ENCODE data around the gene TRABD2A.
"Not testable (repeated sequence)": the region's sequence is repeated elsewhere in the genome, so short reads cannot be mapped to it uniquely, and the experiment has no call there.

TRABD2A gene, protein sequence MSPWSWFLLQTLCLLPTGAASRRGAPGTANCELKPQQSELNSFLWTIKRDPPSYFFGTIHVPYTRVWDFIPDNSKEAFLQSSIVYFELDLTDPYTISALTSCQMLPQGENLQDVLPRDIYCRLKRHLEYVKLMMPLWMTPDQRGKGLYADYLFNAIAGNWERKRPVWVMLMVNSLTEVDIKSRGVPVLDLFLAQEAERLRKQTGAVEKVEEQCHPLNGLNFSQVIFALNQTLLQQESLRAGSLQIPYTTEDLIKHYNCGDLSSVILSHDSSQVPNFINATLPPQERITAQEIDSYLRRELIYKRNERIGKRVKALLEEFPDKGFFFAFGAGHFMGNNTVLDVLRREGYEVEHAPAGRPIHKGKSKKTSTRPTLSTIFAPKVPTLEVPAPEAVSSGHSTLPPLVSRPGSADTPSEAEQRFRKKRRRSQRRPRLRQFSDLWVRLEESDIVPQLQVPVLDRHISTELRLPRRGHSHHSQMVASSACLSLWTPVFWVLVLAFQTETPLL

DNA sequence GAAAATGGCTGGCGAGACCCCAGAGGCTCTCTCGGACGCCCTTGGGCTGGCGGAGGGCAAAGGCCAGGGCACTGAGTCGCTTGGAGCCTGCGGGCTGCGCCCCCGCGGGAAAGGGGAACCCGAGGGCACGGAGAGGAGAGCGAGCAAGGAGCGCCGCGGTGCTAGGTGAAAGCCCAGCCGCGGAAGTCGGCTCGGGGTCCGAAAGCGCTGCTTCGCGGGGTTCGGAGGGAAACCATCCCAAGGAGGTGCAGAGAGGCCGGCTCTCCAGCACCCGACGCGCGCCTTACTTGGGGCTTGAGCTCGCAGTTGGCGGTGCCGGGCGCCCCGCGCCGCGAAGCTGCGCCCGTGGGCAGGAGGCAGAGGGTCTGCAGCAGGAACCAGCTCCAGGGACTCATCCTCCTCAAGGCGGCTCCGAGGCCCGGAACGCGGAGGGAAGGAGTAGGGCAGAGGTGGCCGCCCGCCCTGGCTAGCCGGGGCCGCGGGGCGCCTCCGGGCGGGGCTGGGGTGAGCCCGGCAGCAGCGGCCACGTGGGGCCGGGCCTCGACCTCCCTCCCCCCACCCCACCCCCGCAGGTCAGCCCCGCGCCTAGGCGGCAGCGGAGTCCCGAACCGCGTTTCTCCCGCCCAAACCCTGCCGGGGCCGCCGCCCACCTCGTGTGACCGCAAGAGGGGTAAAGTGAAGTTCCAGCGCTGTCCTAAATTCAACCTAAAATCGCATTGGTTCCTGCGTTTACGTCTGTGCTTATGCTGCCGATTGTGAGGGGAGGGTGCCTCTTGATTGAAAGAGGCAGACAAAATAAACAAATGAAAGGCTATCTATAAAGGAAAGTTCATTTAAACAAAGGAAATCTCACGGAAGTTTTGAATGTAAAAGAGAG lies at the start of gene TRABD2A:
TRABD2A (minus strand) TSS at position 440 of the 877 bp plus-strand sequence; CDS start at position 395, 45 bp downstream.
- peak; percentile 78 for DNase-seq (ENCODE audit: low spot score)

GRCh38 chr2:84927275-84927627 lies 46.4 kb upstream of the TRABD2A start:
- no peak for DNase-seq (ENCODE audit: low spot score)

DNA sequence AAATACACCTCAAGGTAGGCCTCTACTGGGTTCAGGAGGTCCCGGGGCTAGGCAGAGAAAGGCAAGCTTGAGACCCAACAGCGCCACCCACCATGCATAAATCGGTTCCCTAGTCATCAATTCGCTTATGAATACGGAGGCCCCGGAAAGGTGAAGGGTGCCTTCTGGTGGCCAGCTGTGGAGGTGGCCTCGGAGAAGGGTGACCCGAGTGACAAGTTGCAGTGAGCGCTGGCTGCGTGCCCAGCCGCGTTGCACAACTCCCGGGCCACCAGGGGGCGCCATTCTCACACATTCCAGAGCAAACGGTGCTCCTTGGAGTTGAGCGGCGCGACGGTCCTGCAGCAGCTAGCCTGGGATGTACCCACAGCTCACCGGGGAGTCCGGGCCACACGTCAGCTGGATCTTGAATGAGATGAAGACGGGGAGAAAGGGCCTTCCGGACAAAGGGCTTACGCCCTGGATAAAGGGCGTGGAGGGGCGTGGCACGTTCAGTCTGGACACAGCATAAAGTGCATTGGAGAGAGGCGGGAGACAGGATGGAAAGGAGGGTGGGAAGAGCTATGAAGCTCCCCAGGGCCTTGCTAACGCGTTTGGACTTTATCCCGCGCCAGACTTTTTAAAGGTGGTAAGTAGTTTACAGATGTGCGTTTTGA lies 45.0 kb upstream of the TRABD2A start:
- DNase-seq (ENCODE audit: low spot score), result peak; percentile 98

DNA sequence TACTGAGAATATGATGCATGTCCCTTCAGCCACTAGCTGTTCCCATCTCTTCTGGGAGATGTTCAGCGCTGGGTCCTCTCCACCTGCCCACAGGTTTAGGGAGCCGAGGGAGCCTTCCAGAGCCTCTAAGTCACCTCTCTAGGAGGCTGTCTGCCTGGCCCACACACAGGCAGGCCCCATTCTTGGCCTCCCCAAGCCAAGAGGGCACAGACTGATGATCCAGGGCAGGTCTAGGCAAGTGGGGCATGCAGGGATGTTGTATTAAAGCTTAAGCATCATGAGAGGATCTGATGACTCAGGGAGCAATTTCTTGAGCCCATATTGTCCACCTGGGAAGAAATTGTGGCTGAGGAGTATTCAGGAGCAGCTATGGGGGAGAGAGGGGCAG lies 44.4 kb upstream of the TRABD2A start:
- DNase-seq (ENCODE audit: low spot score), result no peak

- no peak for DNase-seq (ENCODE audit: low spot score)
Measured at GRCh38 chr2:84924173-84925106, 43.6 kb upstream of the TRABD2A start.

GRCh38 chr2:84923009-84923408 lies 42.1 kb upstream of the TRABD2A start:
- no peak for DNase-seq (ENCODE audit: low spot score)

GRCh38 chr2:84919885-84920580 lies 39.1 kb upstream of the TRABD2A start:
- DNase-seq (ENCODE audit: low spot score), result no peak

DNA sequence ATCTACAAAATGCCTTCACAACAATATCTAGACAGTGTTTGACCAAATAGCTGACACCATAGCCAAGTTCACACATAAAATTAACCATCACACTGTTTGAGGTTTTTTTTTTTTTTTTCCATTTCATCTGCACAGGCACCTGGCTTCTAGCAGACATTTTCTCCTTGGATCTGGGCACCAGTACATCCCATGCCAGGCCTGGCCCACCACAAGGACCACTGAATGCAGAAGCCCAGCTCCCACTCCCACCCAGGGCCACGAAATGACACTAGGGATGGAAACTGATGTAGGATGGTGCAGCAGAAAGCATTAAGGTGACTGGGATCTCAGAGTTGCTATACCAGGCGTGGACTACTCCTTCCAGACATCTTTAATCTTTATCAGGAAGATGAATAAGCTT lies 37.5 kb upstream of the TRABD2A start:
- no peak for DNase-seq (ENCODE audit: low spot score)

DNA sequence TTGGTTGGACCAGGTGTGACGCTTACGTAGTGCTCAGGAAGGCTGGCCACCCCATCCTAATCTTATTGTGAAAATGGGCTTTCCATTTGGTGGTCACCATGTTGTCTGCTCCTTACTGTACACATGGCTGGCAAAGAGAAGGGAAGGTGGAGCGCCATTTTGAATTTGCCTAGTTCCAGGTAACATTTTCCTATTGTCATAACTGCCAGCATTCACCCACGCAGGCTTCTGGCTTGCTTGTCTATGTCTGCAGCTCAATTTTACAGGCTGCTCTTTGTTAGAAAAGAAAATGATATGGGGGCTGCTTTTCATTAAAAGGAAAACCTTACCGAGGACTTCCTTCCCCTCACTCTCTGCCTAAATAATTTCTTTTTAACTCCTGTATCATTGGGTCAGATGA lies 36.9 kb upstream of the TRABD2A start:
- not testable (repeated sequence) for DNase-seq (ENCODE audit: low spot score)

- DNase-seq (ENCODE audit: low spot score), result not testable (repeated sequence)
Measured at GRCh38 chr2:84915675-84916074, 34.8 kb upstream of the TRABD2A start.

DNA sequence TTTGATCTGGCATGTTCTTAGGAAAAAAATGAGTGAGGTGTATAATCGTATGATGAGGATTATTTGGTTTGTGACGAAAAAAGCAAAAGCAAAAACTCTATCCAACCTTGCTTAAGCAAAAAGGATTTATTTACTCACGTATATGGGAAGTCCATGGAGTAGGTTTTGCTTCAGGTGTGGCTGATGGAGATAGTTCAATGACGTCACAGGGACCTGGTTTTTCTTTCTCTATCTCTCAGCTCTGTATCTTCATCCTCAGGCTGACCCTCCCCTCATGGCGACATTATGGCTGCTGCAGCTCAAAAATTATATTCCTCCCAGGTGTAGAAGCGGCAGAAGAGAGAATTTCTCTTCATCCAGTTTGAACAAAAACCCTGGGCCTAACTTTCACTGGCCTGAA lies 33.5 kb upstream of the TRABD2A start:
- no peak for DNase-seq (ENCODE audit: low spot score)

GRCh38 chr2:84912984-84913383 lies 32.1 kb upstream of the TRABD2A start:
- DNase-seq (ENCODE audit: low spot score), result no peak

DNA sequence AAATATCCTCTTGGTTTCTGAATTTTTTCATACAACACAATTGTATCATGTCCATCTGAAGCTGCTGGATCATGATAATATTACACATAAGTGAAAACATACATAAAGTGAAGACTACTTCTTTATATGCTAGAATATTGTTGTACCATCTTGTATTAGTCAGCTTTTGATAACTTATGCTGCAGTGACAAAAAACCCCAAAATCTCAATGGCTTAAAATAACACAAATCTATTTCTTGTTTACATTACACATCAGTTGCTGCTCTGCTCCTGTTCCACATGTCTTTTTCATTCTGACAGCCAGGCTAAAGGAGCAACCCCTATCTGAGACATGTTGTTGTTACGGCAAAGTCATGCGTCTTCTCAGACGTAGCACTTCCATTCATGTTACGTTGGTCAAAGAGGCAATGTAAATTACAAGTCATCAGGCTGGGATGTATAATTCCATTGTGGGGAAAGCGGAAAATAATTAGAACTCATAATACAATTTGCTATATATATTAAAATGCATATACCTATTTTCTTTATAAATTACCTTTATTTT lies 30.3 kb upstream of the TRABD2A start:
- DNase-seq (ENCODE audit: low spot score), result no peak

DNA sequence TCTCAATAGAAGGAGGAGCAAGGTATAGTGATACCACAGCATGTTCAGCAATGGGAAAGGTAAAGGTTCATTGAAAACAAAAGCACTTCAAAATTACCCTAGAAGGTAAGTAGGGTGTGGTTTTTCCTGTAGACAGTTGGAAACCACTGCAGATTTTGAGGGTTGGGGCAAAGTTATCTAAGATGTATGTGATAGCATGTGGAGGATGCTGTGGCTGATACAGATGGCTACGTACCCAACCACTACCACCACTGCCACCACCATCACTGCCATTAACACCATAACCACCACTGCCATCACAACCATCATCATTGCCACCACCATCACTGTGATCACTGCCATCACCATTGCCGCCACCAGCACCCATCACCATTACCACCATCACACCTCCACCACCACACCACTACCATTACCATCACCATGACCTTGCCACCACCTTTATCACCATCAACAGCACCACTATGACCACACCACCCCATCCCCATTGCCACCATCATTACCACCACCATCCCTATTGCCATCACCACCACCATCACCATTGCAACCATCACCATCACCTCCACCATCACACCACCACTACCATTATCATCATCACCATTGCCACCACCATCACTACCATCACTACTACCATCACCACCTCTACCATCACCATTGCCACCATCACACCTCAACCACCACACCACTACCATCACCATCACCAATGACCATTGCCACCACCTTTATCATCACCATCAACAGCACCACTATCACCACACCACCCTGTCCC lies 28.2 kb upstream of the TRABD2A start:
- DNase-seq (ENCODE audit: low spot score), result no peak

DNA sequence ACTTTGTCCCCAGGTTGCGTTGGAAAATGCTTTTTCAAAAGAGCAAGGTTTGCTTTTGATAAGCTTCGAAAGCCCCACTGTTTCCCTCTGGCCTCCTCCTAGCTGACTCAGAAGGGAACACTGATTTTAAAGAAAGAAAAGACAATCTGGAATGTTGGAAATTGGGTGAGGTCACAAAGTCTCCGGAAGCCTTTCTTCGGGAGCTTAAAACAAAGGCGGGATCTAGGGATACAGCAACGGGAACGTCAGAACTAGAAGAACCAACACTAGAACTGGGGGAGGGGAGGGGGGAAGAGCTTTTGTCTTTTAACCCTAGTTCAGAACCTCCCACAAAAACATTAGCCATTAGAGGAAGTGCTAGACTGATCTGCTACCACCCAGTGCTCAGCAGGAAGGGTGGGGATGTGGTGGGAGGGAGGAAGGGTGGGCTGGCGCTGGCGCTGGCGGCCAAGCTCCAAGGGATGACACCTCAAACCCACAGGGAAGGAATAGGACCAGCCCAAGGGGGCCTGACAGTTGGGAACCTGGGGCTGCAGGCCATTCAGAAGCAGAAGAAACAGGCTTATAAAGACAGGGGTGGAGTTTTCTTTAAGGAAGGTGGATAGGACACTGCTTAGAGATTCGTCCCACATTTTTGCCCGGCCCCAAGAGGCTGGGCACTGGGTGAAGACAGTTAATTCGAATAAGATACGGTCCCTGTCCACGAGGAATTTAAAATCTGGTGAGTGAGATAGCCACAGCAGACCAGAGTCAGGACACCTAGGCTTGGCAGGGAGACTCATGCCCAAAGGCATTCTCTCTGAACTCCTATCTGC lies 26.2 kb upstream of the TRABD2A start:
- DNase-seq (ENCODE audit: low spot score), result no peak

DNA sequence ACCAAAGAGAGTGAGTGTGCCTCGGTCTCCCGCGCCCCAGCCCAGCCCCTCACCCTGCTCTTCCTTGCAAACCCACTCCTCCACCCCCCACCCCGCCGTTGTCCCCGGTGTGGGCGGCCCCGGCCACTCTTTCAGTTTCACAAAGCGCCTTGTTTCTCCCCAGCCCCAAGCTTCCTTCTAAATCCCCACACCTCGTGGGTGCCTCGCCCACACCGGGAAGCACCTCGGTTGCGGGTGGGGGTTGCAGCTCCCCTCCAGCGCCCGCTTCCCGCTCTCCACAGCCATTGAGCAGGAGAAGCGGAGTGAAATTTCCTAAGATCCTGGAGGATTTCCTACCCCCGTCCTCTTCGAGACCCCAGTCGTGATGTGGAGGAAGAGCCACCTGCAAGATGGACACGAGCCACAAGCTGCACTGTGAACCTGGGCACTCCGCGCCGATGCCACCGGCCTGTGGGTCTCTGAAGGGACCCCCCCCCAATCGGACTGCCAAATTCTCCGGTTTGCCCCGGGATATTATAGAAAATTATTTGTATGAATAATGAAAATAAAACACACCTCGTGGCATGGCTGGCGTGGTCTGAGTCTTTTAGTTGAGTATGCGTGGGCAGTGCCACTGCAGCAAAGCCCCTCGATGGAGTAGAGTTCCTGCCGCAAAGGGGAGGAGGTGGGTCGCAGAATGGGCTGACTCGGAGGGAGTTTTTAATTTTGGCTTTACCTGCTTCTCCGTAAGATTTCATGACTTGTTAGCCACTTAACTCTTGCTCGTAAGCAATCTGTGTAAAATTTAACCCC lies 25.4 kb upstream of the TRABD2A start:
- no peak for DNase-seq (ENCODE audit: low spot score)

DNA sequence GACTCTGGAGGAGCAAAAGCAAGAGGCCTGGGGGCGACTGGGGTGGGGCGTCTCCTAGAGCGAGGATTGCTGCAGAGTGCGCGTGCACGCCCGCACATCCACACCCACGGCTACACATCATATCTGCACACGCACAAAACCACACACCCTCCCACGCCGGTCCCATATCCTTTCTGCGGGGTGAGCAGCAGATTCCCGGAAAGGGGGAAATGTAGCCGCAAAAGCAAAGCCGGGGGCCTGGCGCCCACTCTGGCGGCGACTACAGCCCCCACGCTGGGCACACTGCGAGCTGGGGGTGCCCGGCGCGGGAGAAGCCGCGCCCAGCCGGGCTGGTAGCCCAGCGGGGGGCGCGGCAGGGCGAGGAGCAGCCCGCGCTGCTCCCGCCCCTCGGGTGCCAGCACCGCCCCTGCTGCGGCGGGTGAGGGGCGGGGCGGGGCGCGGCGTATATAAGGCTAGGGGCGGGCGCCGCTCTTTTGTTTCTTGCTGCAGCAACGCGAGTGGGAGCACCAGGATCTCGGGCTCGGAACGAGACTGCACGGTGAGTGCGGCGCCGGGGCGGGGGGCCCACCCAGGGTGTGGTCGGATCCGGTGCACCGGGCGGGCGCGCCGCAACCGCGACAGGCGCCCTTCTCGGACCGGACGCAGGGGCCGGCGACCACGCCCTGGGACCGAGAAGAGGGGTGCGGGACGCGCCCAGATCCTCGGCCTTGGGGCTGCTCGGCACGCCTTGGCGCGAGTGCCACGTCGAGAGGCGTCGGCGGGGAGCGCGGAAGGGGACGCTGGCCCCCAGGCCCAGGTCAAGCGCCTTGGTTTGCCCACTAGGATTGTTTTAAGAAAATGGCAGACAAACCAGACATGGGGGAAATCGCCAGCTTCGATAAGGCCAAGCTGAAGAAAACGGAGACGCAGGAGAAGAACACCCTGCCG lies 24.6 kb upstream of the TRABD2A start, which contains the start of gene TMSB10:
TMSB10 (plus strand) TSS at position 476 of the 927 bp plus-strand sequence.
- peak; percentile 90 for DNase-seq (ENCODE audit: low spot score)

Measured in ecto neural progenitor cell (in vitro differentiated cells).